ENCODE data around the gene GMPR2.
A peak's percentile ranks its signal among the peaks of the same experiment; 100 is the strongest.

Gene GMPR2

GRCh38 chr14:24232645-24233537 lies at the start of gene GMPR2:
Gene GMPR2 (plus strand): TSS chr14:24232929. CDS start chr14:24233254, 325 bp downstream.
- Histone ChIP-seq H3K36me3 (peaks cover 35% of the 10 kb centered on the region), H3K9me3 (ENCODE audit: severe bottlenecking) (no peaks in the 10 kb centered on the region), H3K27ac (peak within 1 kb of the TSS; percentile 93), H3K27me3 (ENCODE audit: insufficient read depth, low read depth, severe bottlenecking) (no peaks in the 10 kb centered on the region), H3K4me3 (ENCODE audit: low read depth, low read length) (peak within 1 kb of the TSS; percentile 71)
- DNase-seq = no peak
- no peak for TF ChIP-seq CTCF (IDR thresholded peaks at IDR 0.05; ENCODE audit: low read depth, low read length)

GRCh38 chr14:24183014-24183481 lies 49.7 kb upstream of the GMPR2 start:
- H3K9me3 ChIP-seq (ENCODE audit: severe bottlenecking) = no peaks in the 10 kb centered on the region
- peaks cover 90% of the 10 kb centered on the region for H3K36me3 ChIP-seq
- TF ChIP-seq CTCF (IDR thresholded peaks at IDR 0.05; ENCODE audit: low read depth, low read length) = no peak
- no peak for DNase-seq
- no peaks in the 10 kb centered on the region for H3K27me3 ChIP-seq (ENCODE audit: insufficient read depth, low read depth, severe bottlenecking)
- H3K27ac ChIP-seq = no peak overlapping the region
- H3K4me3 ChIP-seq (ENCODE audit: low read depth, low read length) = no peak overlapping the region

DNA sequence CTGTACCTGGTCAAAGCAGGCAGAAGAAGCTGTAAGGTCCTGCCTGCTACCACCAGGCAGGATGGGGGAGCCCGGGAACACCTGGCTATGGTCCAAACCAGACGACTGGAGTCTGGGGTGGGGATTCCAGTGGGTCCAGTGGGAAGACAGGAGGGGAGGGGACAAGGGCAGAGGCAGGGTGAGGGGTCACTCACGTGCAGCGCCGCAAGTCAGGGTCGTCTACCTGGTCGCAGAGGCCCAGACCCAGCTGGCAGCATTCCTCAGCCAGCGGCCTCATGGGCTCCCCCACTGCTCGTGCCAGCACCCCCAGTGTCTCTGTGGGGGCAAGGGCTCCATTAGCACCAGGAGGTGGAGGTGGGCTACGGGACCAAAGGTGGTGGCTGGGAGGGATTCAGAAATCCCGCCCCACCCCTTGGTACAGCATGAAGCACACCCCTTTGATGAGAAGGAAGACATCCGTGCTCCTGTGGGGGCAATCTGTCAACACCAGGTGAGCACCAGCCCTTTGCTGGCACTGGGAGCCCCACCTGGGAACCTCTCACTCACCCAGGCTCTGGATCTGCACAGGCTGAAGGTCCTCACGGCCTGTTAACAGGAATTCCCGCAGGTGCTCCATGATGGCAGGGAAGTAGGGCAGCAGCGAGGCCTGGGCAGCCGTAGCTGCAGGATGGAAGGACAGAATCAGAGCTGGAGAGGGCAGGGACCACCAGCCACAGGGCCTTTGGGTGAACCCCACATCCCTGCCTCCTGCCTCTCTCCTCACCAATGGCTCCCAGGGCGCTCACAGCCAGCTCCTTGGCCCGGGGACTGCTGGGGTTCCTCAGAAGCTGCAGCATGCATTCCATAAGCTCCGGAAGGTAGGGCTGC lies 48.4 kb upstream of the GMPR2 start:
- Histone ChIP-seq H3K27ac (no peak overlapping the region), H3K36me3 (peaks cover 77% of the 10 kb centered on the region), H3K9me3 (ENCODE audit: severe bottlenecking) (no peaks in the 10 kb centered on the region), H3K4me3 (ENCODE audit: low read depth, low read length) (no peak overlapping the region), H3K27me3 (ENCODE audit: insufficient read depth, low read depth, severe bottlenecking) (no peaks in the 10 kb centered on the region)
- no peak for TF ChIP-seq CTCF (IDR thresholded peaks at IDR 0.05; ENCODE audit: low read depth, low read length)
- no peak for DNase-seq

- DNase-seq = no peak
- Histone ChIP-seq H3K27me3 (ENCODE audit: insufficient read depth, low read depth, severe bottlenecking) (no peaks in the 10 kb centered on the region), H3K36me3 (peaks cover 70% of the 10 kb centered on the region), H3K4me3 (ENCODE audit: low read depth, low read length) (no peak overlapping the region), H3K9me3 (ENCODE audit: severe bottlenecking) (no peaks in the 10 kb centered on the region), H3K27ac (no peak overlapping the region)
- no peak for TF ChIP-seq CTCF (IDR thresholded peaks at IDR 0.05; ENCODE audit: low read depth, low read length)
These were observed 47.7 kb upstream of the GMPR2 start for GRCh38 chr14:24185026-24185425.

GRCh38 chr14:24185741-24186140 lies 47.0 kb upstream of the GMPR2 start:
- Histone ChIP-seq H3K4me3 (ENCODE audit: low read depth, low read length) (no peak overlapping the region), H3K9me3 (ENCODE audit: severe bottlenecking) (no peaks in the 10 kb centered on the region), H3K27me3 (ENCODE audit: insufficient read depth, low read depth, severe bottlenecking) (no peaks in the 10 kb centered on the region), H3K27ac (no peak overlapping the region), H3K36me3 (peaks cover 67% of the 10 kb centered on the region)
- no peak for DNase-seq
- no peak for TF ChIP-seq CTCF (IDR thresholded peaks at IDR 0.05; ENCODE audit: low read depth, low read length)

Measured in WERI-Rb-1 (cell line).